Spleen (tissue), 7 donors: ENCODE measurements around the gene MTMR3.

ENCODE experiments used
- CTCF ChIP-seq, 11 experiments: fragments of 200-600 bp in 7 of 11; fragments of 450-650 bp in 4 of 11; sonication (generic) in 4 of 11; IDR thresholded peaks in 8 of 11; conservative IDR thresholded peaks in 3 of 11; 1 replicate in 7 of 11; 2 replicates in 4 of 11; pipeline versions ENCODE4 v1.4.0 to v1.8.0; 2016 to 2021; ENCODE audit warnings: antibody characterized with exemption in 11 of 11, inconsistent platforms in 4 of 11, mild to moderate bottlenecking in 1 of 11
- POLR2A ChIP-seq, 3 donors: fragments of 450-650 bp; IDR thresholded peaks; one replicate each; pipeline ENCODE4 v1.5.1; 2017; ENCODE audit warnings: antibody characterized with exemption in 3 of 3, mild to moderate bottlenecking in 1 of 3
- POLR2AphosphoS5 ChIP-seq, 3 donors: sonication (generic); formaldehyde crosslinking; IDR thresholded peaks; one replicate each; pipeline ENCODE4 v1.5.1; 2017; ENCODE audit warnings: antibody characterized with exemption in 3 of 3
- donor health status: DM: no; HTN: no; CAD: no; lungs with moderate emphysema.
- donor health status: DM: no; HTN: no; CAD: no.
- donor health status: DM: no; HTN: no; CAD: no.

DNA sequence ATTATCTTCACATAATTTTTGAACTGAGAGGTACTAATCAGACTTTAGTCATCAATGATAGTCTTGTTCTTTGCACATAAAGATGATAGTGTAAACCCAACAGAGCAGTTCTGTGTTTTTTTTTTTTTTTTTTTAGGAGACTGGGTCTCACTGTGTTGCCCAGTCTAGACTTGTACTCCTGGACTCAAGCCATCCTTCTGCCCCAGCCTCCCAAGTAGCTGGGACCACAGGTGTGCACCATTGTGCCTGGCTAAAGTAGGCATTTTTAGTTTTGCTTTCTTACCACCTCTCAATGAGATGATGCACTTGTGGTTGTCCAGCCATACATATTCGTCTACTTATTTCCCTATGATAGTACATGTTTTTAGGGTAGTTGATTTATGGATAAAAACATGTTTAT, 50.6 kb downstream of the MTMR3 start:
- TF ChIP-seq CTCF (IDR thresholded peaks at IDR 0.05 in 8 of 11, conservative IDR thresholded peaks at IDR 0.05 in 3 of 11) (no peak), POLR2A (IDR thresholded peaks at IDR 0.05) (no peak), POLR2AphosphoS5 (IDR thresholded peaks at IDR 0.05) (no peak)
